Measurements from ENCODE around the gene FIG4.

GRCh38 chr6:109743739-109744138, 52.6 kb downstream of the FIG4 start:
- TF ChIP-seq CTCF (conservative IDR thresholded peaks at IDR 0.05; ENCODE audit: low read depth, low read length): no peak
- no peak for TF ChIP-seq ELK1 (IDR thresholded peaks at IDR 0.05; ENCODE audit: borderline replicate concordance, low read depth, low read length)
- TF ChIP-seq POLR2A (IDR thresholded peaks at IDR 0.05; ENCODE audit: low read depth, low read length): no peak
- no peak for TF ChIP-seq RAD21 (IDR thresholded peaks at IDR 0.05; ENCODE audit: low read length)
- TF ChIP-seq MAFK (IDR thresholded peaks at IDR 0.05; ENCODE audit: low read depth, low read length): no peak
